Lower leg skin (tissue), 3 donors: ENCODE measurements around the gene ARHGEF11.
"Not testable (repeated sequence)": the region's sequence is repeated elsewhere in the genome, so short reads cannot be mapped to it uniquely, and the experiment has no call there.

ENCODE experiments used
- CTCF ChIP-seq, 3 donors: fragments of 450-650 bp; IDR thresholded peaks; one replicate each; pipeline ENCODE4 v1.5.1; 2016; ENCODE audit warnings: antibody characterized with exemption in 3 of 3, mild to moderate bottlenecking in 3 of 3, moderate library complexity in 2 of 3
- POLR2A ChIP-seq, 2 donors: fragments of 450-650 bp; IDR thresholded peaks; one replicate each; pipeline ENCODE4 v1.6.1; 2016 to 2017; ENCODE audit warnings: antibody characterized with exemption in 2 of 2, mild to moderate bottlenecking in 1 of 2, moderate library complexity in 1 of 2

GRCh38 chr1:156926695-156927094 is 118.8 kb downstream of the ARHGEF11 start:
- TF ChIP-seq CTCF, POLR2A (IDR thresholded peaks at IDR 0.05): not testable (repeated sequence)
